ENCODE measurements around the gene TMTC2.

DNA sequence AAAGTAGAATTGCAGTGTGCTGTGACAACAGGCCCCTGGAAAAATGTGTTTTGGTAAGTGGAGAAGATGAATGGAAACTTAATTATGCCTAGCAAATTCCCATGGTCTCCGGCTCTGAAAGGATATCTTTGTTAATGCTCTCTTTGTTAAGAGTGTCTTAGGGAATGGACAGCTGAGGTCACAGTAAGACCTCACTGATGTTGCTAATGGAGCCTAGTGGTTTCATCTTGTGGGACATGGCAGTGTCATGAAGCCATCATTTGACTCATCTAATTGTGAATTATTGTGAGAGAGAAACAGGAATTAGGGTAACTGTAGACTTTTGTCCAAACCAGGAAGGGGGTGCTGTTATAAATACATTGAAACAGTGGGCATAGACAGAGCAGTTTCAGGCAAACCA is 330.3 kb downstream of the TMTC2 start:
- TF ChIP-seq POLR2AphosphoS5 (IDR thresholded peaks at IDR 0.05; ENCODE audit: borderline replicate concordance, low read depth, low read length) (no peak), FOXP2 (optimal IDR thresholded peaks at IDR 0.05; ENCODE audit: control extremely low read depth, extremely low read length, insufficient read depth) (no peak)

All from SK-N-MC (cell line).